MM.1S (cell line): ENCODE data around the gene ZNF3.

Experiments
- CTCF ChIP-seq: fragments of 300-600 bp; sonication (generic); IDR thresholded peaks from 2 replicates; pipeline ENCODE4 v1.5.1; 2016; ENCODE audit warnings: antibody characterized with exemption, low read length, mixed read lengths
- EZH2 ChIP-seq: fragments of 300-600 bp; sonication (generic); optimal IDR thresholded peaks from 2 replicates; pipeline ENCODE3; 2017; ENCODE audit warnings: low read depth, mild to moderate bottlenecking, antibody characterized with exemption, low read length, mixed read lengths

- TF ChIP-seq EZH2 = no peak
- no peak for TF ChIP-seq CTCF
These were observed 19.9 kb downstream of the ZNF3 start for GRCh38 chr7:100061518-100062193.
